ENCODE results near the gene MARS1.

DNA sequence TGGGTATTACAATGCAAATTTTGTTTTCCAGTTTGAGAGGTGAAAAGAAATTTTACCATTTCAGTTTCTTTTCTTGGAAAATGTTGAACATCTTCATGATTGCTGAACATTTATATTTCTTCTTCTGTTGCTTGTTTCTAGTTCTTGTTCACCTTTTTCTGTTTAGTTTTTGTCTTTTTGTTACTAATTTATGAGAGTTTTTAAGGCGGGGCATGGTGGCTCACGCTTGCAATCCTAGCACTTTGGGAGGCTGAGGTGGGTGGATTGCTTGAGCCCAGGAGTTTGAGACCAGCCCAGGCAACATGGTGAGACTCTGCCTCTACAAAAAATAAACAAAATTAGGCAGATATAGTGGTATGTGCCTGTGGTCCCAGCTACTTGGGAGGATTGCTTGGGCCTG lies 72.6 kb downstream of the MARS1 start:
- TF ChIP-seq, protein P1, sequence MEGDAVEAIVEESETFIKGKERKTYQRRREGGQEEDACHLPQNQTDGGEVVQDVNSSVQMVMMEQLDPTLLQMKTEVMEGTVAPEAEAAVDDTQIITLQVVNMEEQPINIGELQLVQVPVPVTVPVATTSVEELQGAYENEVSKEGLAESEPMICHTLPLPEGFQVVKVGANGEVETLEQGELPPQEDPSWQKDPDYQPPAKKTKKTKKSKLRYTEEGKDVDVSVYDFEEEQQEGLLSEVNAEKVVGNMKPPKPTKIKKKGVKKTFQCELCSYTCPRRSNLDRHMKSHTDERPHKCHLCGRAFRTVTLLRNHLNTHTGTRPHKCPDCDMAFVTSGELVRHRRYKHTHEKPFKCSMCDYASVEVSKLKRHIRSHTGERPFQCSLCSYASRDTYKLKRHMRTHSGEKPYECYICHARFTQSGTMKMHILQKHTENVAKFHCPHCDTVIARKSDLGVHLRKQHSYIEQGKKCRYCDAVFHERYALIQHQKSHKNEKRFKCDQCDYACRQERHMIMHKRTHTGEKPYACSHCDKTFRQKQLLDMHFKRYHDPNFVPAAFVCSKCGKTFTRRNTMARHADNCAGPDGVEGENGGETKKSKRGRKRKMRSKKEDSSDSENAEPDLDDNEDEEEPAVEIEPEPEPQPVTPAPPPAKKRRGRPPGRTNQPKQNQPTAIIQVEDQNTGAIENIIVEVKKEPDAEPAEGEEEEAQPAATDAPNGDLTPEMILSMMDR (IDR thresholded peaks at IDR 0.05; ENCODE audit: low read length) = no peak
- TF ChIP-seq EZH2 (optimal IDR thresholded peaks at IDR 0.05; ENCODE audit: low read depth, low read length) (no peak), EZH2phosphoT487 (IDR thresholded peaks at IDR 0.05; ENCODE audit: low read length) (no peak)
